A549 (cell line): ENCODE results near the gene DCXR. TPM values are rescaled to one million over a fixed set of nuclear protein-coding genes. Genes with fewer than 3 reads are reported as not detected.
A peak's percentile ranks its signal among the peaks of the same experiment; 100 is the strongest.

Experiments
- ATAC-seq, 2 experiments: fragments of 200-7000 bp in 1 of 2; fragments of >200 bp in 1 of 2; cut with Nextera tagmentation in 1 of 2; cut with Tn5 transposase in 1 of 2; 3 replicates each; pipeline versions ENCODE4 v1.8.0 to v1.9.1; 2018 to 2020; ENCODE audit warnings: mild to moderate bottlenecking in 1 of 2, moderate library complexity in 1 of 2
- CTCF ChIA-PET: fragments of 300-600 bp; sonication (Branson Sonifier 250); formaldehyde crosslinking; extraction: SDS; loops from one replicate; lab custom pipeline; 2021; ENCODE audit warnings: antibody characterized with exemption, inconsistent platforms; lab: Yijun Ruan, JAX
- POLR2A ChIA-PET: fragments of 350-600 bp; formaldehyde crosslinking; extraction: SDS; loops from one replicate; lab custom pipeline; 2021; ENCODE audit warnings: antibody characterized with exemption, inconsistent platforms; lab: Yijun Ruan, JAX
- DNase-seq, 2 experiments: peaks; one replicate each; pipeline versions ENCODE4 v3.0.0 to v3.0.0-alpha.2; 2011 to 2016; ENCODE audit warnings: low read depth in 1 of 2, low spot score in 1 of 2
- FAIRE-seq: peaks from 2 replicates; lab custom pipeline; 2011; peaks lifted over from hg19 to GRCh38; lab: Jason Lieb, UNC
- H3K27ac ChIP-seq, 2 experiments: fragments of >200 bp; sonication (Bioruptor Twin); formaldehyde crosslinking; 3 replicates each; pipeline ENCODE4 v1.5.1; 2016 to 2017
- H3K4me1 ChIP-seq: fragments of >200 bp; sonication (Bioruptor Twin); formaldehyde crosslinking; 3 replicates; pipeline ENCODE4 v1.6.1; 2016
- H3K4me2 ChIP-seq: fragments of >200 bp; sonication (Bioruptor Twin); formaldehyde crosslinking; 3 replicates; pipeline ENCODE4 v1.6.1; 2016
- H3K4me3 ChIP-seq: fragments of >200 bp; sonication (Bioruptor Twin); formaldehyde crosslinking; 3 replicates; pipeline ENCODE4 v1.5.1; 2016
- H3K9me3 ChIP-seq: fragments of >200 bp; sonication (Bioruptor Twin); formaldehyde crosslinking; 3 replicates; pipeline ENCODE4 v1.6.1; 2016
- BHLHE40 ChIP-seq: IDR thresholded peaks from 2 replicates; pipeline ENCODE4 v1.6.1; 2012; ENCODE audit warnings: low read depth, low read length, inconsistent platforms
- CBX2 ChIP-seq: fragments of 200-600 bp; sonication (generic); IDR thresholded peaks from 2 replicates; pipeline ENCODE4 v1.6.1; 2016; ENCODE audit warnings: low read depth, mild to moderate bottlenecking, borderline replicate concordance
- EHF ChIP-seq: fragments of 250-450 bp; sonication (Bioruptor Pico); IDR thresholded peaks from 2 replicates; pipeline ENCODE4 v1.5.0; 2020; ENCODE audit warnings: mild to moderate bottlenecking
- EHMT2 ChIP-seq: fragments of 200-600 bp; sonication (generic); IDR thresholded peaks from 2 replicates; pipeline ENCODE4 v1.6.1; 2016; ENCODE audit warnings: antibody characterized with exemption, low read depth, mild to moderate bottlenecking, moderate library complexity
- FOSL2 ChIP-seq, 2 experiments: fragments of 450-650 bp in 1 of 2; fragments of >200 bp in 1 of 2; sonication (Bioruptor Twin) in 1 of 2; formaldehyde crosslinking; IDR thresholded peaks; 2 replicates each; pipeline versions ENCODE4 v1.5.0 to v1.6.1; 2016 to 2020; ENCODE audit warnings: mild to moderate bottlenecking in 1 of 2, moderate library complexity in 1 of 2
- HOXA7 ChIP-seq: fragments of 250-450 bp; sonication (Bioruptor Pico); IDR thresholded peaks from 2 replicates; pipeline ENCODE4 v1.5.0; 2020; ENCODE audit warnings: mild to moderate bottlenecking, moderate library complexity
- JUN ChIP-seq, 2 experiments: fragments of >200 bp; sonication (Bioruptor Twin); formaldehyde crosslinking; IDR thresholded peaks; 2 replicates in 1 of 2; 3 replicates in 1 of 2; pipeline ENCODE4 v1.6.1; 2016 to 2017
- PBX3 ChIP-seq: IDR thresholded peaks from 2 replicates; pipeline ENCODE4 v1.6.1; 2012
- POLR2AphosphoS2 ChIP-seq: conservative IDR thresholded peaks from 2 replicates; pipeline ENCODE4 v1.6.1; 2012; ENCODE audit warnings: low read length, improper control_type of control experiment, inconsistent platforms
- REST ChIP-seq: fragments of 200-600 bp; sonication (generic); IDR thresholded peaks from 2 replicates; pipeline ENCODE4 v1.6.1; 2016; ENCODE audit warnings: antibody characterized with exemption, mild to moderate bottlenecking, moderate library complexity
- RNF2 ChIP-seq: fragments of 200-600 bp; sonication (generic); IDR thresholded peaks from 2 replicates; pipeline ENCODE4 v1.6.1; 2016; ENCODE audit warnings: low read depth, mild to moderate bottlenecking, antibody characterized with exemption, moderate library complexity, borderline replicate concordance
- TP53 ChIP-seq: fragments of 250-450 bp; sonication (Bioruptor Pico); IDR thresholded peaks from 2 replicates; pipeline ENCODE4 v1.5.0; 2021; ENCODE audit warnings: mild to moderate bottlenecking, moderate library complexity
- ZC3H11A ChIP-seq: fragments of 450-650 bp; IDR thresholded peaks from 2 replicates; pipeline ENCODE4 v1.6.1; 2014; ENCODE audit warnings: antibody characterized with exemption, mild to moderate bottlenecking
- ZSCAN20 ChIP-seq: fragments of 250-450 bp; sonication (Bioruptor Pico); IDR thresholded peaks from 2 replicates; pipeline ENCODE4 v1.8.0; 2022; ENCODE audit warnings: mild to moderate bottlenecking, moderate library complexity
- WGBS: methylation state at CpG from one replicate; pipeline ENCODE4 v1.1.6; 2017; ENCODE audit errors: missing lambda C conversion rate; 5-methylcytosine and 5-hydroxymethylcytosine counted together
- polyA plus RNA-seq, 4 experiments: library from polyadenylated mRNA; depleted of rRNA in 3 of 4; stranded (reverse); fragments of >200 nt; fragmentation: RNase III in 1 of 4; extraction: RNeasy Plus Mini Kit Qiagen cat#74134 plus additional on column Dnase treatment in 1 of 4; gene quantifications; 2 replicates in 3 of 4; 3 replicates in 1 of 4; pipeline ENCODE4 v1.2.3, GENCODE V29; 2011 to 2017

Gene DCXR
- polyA plus RNA-seq, 2 of the 4 experiments (the other 2 are of a cell fraction): 39.3 to 70.7 TPM

- H3K27ac ChIP-seq: no peak overlapping the region
- FAIRE-seq (no peak), DNase-seq (no peak), ATAC-seq (no peak)
- no peak for TF ChIP-seq EHF (CRISPR knock-in tag)
- TF ChIP-seq ZSCAN20 (CRISPR knock-in tag): no peak
- TF ChIP-seq CBX2: no peak
- TF ChIP-seq RNF2: no peak
- TF ChIP-seq REST: no peak
- no peak for TF ChIP-seq BHLHE40
- H3K4me1 ChIP-seq: no peaks in the 10 kb centered on the region
- 90% methylated on average over 13 of the region's 18 CpGs for WGBS
- no peaks in the 10 kb centered on the region for H3K9me3 ChIP-seq
- H3K4me3 ChIP-seq: no peak overlapping the region
- POLR2A ChIA-PET: no interaction called here
- CTCF ChIA-PET: interaction anchor here (1.2 to 1.8 kb wide), 2 partner anchors 12 to 59 kb away, joined by 4 to 6 read pairs; no protein-coding TSS in a partner anchor
- no peak overlapping the region for H3K4me2 ChIP-seq
Measured at GRCh38 chr17:82078433-82078832, 40.9 kb upstream of the DCXR start.

GRCh38 chr17:82077617-82078358, 40.3 kb upstream of the DCXR start:
- no peak for FAIRE-seq
- ChIA-PET CTCF (interaction anchor here (1.2 to 2.3 kb wide), 7 partner anchors 8 to 118 kb away, joined by 3 to 19 read pairs (median 5); partner anchors contain the start of genes DCXR and RAC3), POLR2A (interaction anchor here (1.2 kb wide), 1 partner anchor 9 kb away, joined by 3 read pairs; no protein-coding TSS in a partner anchor)

GRCh38 chr17:82076785-82077591, 39.5 kb upstream of the DCXR start:
- ATAC-seq: peak; percentile 52 to 58
- no peak for FAIRE-seq
- Histone ChIP-seq H3K4me3 (no peak overlapping the region), H3K4me1 (no peaks in the 10 kb centered on the region), H3K27ac (no peak overlapping the region), H3K9me3 (no peaks in the 10 kb centered on the region), H3K4me2 (no peak overlapping the region)
- POLR2A ChIA-PET: interaction anchor here (1.2 kb wide), 1 partner anchor 10 kb away, joined by 3 read pairs; no protein-coding TSS in a partner anchor
- 88% methylated on average over 18 of the region's 21 CpGs for WGBS
- no peak for DNase-seq
- CTCF ChIA-PET: interaction anchor here (1.0 to 2.3 kb wide), 7 partner anchors 9 to 118 kb away, joined by 3 to 19 read pairs (median 3); partner anchors contain the start of genes DCXR and RAC3
- TF ChIP-seq JUN (IDR thresholded peaks at IDR 0.05) (no peak; a peak in 2 of 5 replicates), POLR2AphosphoS2 (peak; percentile 32; the same call in 1 of the 2 replicates)

More at GRCh38 chr17:82077617-82078358, 40.3 kb upstream of the DCXR start:
- TF ChIP-seq PBX3 (peak; percentile 31; the same call in 1 of the 2 replicates), EHMT2 (no peak), FOSL2 (IDR thresholded peaks at IDR 0.05) (no peak), FOSL2 (CRISPR knock-in tag; IDR thresholded peaks at IDR 0.05) (no peak), ZC3H11A (no peak), HOXA7 (CRISPR knock-in tag) (0 out of 2 replicates have a peak, but pooled peaks have one; percentile 19), ZSCAN20 (CRISPR knock-in tag) (no peak), TP53 (CRISPR knock-in tag) (0 out of 2 replicates have a peak, but pooled peaks have one; percentile 22)
- TF ChIP-seq, all 56 proteins: peak for 3
- peak in 1 of 2 experiments; percentile 2; a peak in 3 of 6 replicates for ATAC-seq
- WGBS: 79% methylated on average over 27 of the region's 28 CpGs
- H3K9me3 ChIP-seq: no peaks in the 10 kb centered on the region
- H3K4me1 ChIP-seq: no peaks in the 10 kb centered on the region
- no peak for DNase-seq
- no peak overlapping the region for H3K4me3 ChIP-seq
- no peak overlapping the region for H3K27ac ChIP-seq
- H3K4me2 ChIP-seq: no peak overlapping the region
